Peyer's patch (tissue), 4 donors: Measurements from ENCODE around the gene NIT1. TPM values are rescaled to one million over a fixed set of nuclear protein-coding genes. Genes with fewer than 3 reads are reported as not detected.

ENCODE experiments used
- DNase-seq, 3 donors: peaks; one replicate each; pipeline ENCODE4 v3.0.0-alpha.2; 2017 to 2019
- H3K27ac ChIP-seq, 4 donors: fragments of 200-600 bp; sonication (generic); one replicate each; pipeline ENCODE4 v1.5.1; 2016 to 2019
- H3K27me3 ChIP-seq, 2 donors: fragments of 200-600 bp; sonication (generic); one replicate each; pipeline ENCODE4 v1.5.1; 2019
- H3K36me3 ChIP-seq, 3 donors: fragments of 200-600 bp; sonication (generic); one replicate each; pipeline ENCODE4 v1.5.1; 2016 to 2019
- H3K4me1 ChIP-seq, 4 donors: fragments of 200-600 bp; sonication (generic); one replicate each; pipeline ENCODE4 v1.5.1; 2016 to 2019
- H3K4me3 ChIP-seq, 4 donors: fragments of 200-600 bp; sonication (generic); 1 replicate in 3 of 4; 2 replicates in 1 of 4; pipeline ENCODE4 v1.5.1; 2016 to 2019; ENCODE audit warnings: mild to moderate bottlenecking in 1 of 4
- H3K9me3 ChIP-seq, 4 donors: fragments of 200-600 bp; sonication (generic); one replicate each; pipeline ENCODE4 v1.5.1; 2016 to 2019; ENCODE audit warnings: mild to moderate bottlenecking in 1 of 4
- POLR2A ChIP-seq, 2 donors: fragments of 450-650 bp; IDR thresholded peaks; one replicate each; pipeline ENCODE4 v1.5.1; 2017; ENCODE audit warnings: antibody characterized with exemption in 2 of 2, mild to moderate bottlenecking in 2 of 2, moderate library complexity in 2 of 2
- total RNA-seq, 4 donors: library from RNA; depleted of rRNA; stranded (reverse); fragments of >200 nt; gene quantifications; one replicate each; pipeline ENCODE4 v1.1.0, GENCODE V29; 2016
- TF ChIP-seq, protein P1 (sequence below), 6 experiments: fragments of 450-650 bp in 4 of 6; fragments of 200-600 bp in 2 of 6; sonication (generic) in 1 of 6; IDR thresholded peaks; one replicate each; pipeline ENCODE4 v1.5.1; 2017 to 2019; ENCODE audit warnings: antibody characterized with exemption in 6 of 6, mild to moderate bottlenecking in 3 of 6, moderate library complexity in 1 of 6

Gene NIT1
- total RNA-seq, 4 donors from 2014 or later = 54.5 to 148 (median 120) TPM

GRCh38 chr1:161091796-161092507, 26.0 kb upstream of the NIT1 start:
- peak in 1 of 3 donors; percentile 5 for DNase-seq
- no peaks in the 10 kb centered on the region for H3K36me3 ChIP-seq
- no peak for TF ChIP-seq POLR2A (IDR thresholded peaks at IDR 0.05)
- TF ChIP-seq, protein P1, sequence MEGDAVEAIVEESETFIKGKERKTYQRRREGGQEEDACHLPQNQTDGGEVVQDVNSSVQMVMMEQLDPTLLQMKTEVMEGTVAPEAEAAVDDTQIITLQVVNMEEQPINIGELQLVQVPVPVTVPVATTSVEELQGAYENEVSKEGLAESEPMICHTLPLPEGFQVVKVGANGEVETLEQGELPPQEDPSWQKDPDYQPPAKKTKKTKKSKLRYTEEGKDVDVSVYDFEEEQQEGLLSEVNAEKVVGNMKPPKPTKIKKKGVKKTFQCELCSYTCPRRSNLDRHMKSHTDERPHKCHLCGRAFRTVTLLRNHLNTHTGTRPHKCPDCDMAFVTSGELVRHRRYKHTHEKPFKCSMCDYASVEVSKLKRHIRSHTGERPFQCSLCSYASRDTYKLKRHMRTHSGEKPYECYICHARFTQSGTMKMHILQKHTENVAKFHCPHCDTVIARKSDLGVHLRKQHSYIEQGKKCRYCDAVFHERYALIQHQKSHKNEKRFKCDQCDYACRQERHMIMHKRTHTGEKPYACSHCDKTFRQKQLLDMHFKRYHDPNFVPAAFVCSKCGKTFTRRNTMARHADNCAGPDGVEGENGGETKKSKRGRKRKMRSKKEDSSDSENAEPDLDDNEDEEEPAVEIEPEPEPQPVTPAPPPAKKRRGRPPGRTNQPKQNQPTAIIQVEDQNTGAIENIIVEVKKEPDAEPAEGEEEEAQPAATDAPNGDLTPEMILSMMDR (IDR thresholded peaks at IDR 0.05) = no peak
- H3K4me1 ChIP-seq = peaks cover 0 to 1% (median 0%) of the 10 kb centered on the region in 4 donors
- H3K9me3 ChIP-seq = no peaks in the 10 kb centered on the region
- no peak overlapping the region for H3K4me3 ChIP-seq
- no peak overlapping the region for H3K27ac ChIP-seq
- H3K27me3 ChIP-seq = no peaks in the 10 kb centered on the region

DNA sequence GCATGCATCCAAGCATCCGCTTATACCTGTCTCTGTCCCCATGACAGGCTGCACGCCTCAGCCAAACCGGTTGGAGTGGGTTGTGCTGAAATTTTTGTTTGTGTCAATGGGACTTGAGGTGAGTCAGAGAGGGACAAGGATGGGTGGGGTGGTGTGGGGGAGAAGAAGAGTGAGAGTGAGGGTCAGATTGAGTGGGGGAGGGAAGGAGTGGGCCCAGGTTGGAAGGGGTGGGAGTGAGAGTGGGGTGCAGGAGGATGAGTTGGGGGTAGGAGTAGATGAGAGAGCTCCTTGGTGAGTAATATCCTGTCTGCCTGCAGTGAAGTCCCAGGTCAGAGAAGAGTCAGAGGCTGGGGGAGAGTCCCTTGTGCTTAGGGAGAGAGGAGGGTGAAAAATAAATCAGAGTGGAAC, 25.3 kb upstream of the NIT1 start:
- peaks cover 0 to 5% (median 0%) of the 10 kb centered on the region in 4 donors for H3K4me1 ChIP-seq
- H3K27ac ChIP-seq = no peak overlapping the region
- DNase-seq = peak in 1 of 3 donors; percentile 9
- no peaks in the 10 kb centered on the region for H3K27me3 ChIP-seq
- no peaks in the 10 kb centered on the region for H3K9me3 ChIP-seq
- H3K4me3 ChIP-seq = no peak overlapping the region
- TF ChIP-seq POLR2A (IDR thresholded peaks at IDR 0.05) = no peak
- TF ChIP-seq, protein P1 (IDR thresholded peaks at IDR 0.05) = no peak
- H3K36me3 ChIP-seq = no peaks in the 10 kb centered on the region

DNA sequence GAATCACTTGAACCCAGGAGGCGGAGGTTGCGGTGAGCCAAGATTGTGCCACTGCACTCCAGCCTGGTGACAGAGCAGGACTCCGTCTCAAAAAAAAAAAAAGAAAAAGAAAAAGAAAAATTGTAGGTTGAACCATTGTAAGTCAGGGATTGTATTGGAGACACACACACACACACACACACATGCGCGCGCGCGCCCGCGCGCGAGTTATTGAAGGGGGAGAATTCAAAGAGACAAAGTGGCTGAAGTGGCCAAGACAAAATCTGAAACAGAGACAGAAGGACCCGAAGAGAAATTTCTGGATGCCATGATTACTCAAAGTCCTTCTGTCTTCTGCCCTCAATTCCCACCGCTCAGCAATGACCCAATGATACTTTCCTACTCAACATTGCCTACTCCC, 23.4 kb upstream of the NIT1 start:
- TF ChIP-seq, protein P1 (IDR thresholded peaks at IDR 0.05) = no peak
- TF ChIP-seq POLR2A (IDR thresholded peaks at IDR 0.05) = no peak
- peak in 1 of 3 donors; percentile 15 for DNase-seq
- H3K36me3 ChIP-seq = no peaks in the 10 kb centered on the region
- H3K4me3 ChIP-seq = no peak overlapping the region
- H3K27me3 ChIP-seq = no peaks in the 10 kb centered on the region
- no peaks in the 10 kb centered on the region for H3K9me3 ChIP-seq
- peaks cover 0 to 11% (median 4%) of the 10 kb centered on the region in 4 donors for H3K4me1 ChIP-seq
- no peak overlapping the region for H3K27ac ChIP-seq

GRCh38 chr1:161095230-161095629, 22.7 kb upstream of the NIT1 start:
- H3K27me3 ChIP-seq = no peaks in the 10 kb centered on the region
- peaks cover 0 to 11% (median 4%) of the 10 kb centered on the region in 4 donors for H3K4me1 ChIP-seq
- H3K36me3 ChIP-seq = no peaks in the 10 kb centered on the region
- no peak overlapping the region for H3K4me3 ChIP-seq
- TF ChIP-seq, protein P1 (IDR thresholded peaks at IDR 0.05) = no peak
- no peak for TF ChIP-seq POLR2A (IDR thresholded peaks at IDR 0.05)
- H3K9me3 ChIP-seq = no peaks in the 10 kb centered on the region
- DNase-seq = no peak
- H3K27ac ChIP-seq = no peak overlapping the region

DNA sequence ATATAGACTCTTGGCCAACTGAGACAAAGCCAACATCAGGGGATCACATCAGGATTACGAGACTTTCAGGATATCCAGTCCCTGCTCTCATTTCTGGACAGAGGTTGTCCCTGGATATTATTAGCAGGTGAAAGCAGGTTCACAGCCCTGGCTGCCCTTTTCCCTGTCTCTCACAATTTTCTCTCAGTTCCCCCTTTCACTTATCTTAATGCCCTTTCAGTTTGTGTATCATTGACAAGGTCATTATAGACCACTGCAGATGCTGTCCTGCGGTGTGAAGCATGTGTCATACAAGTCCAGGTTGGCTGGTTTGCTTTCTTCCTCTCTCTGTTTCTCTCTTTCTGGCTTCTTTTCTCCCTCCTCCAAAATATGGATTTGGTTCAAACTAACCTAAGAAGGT, 21.9 kb upstream of the NIT1 start:
- Histone ChIP-seq H3K36me3 (peaks cover 0 to 8% (median 0%) of the 10 kb centered on the region in 3 donors), H3K4me3 (no peak overlapping the region), H3K9me3 (no peaks in the 10 kb centered on the region), H3K27me3 (no peaks in the 10 kb centered on the region), H3K4me1 (peaks cover 0 to 11% (median 4%) of the 10 kb centered on the region in 4 donors), H3K27ac (no peak overlapping the region)
- TF ChIP-seq POLR2A (IDR thresholded peaks at IDR 0.05) = no peak
- TF ChIP-seq, protein P1 (IDR thresholded peaks at IDR 0.05) = no peak
- no peak for DNase-seq
